ENCODE results near the gene SRPK3.

SRPK3 gene

GRCh38 chrX:153789654-153790053 lies 8.8 kb downstream of the SRPK3 start:
- DNase-seq, result no peak

DNA sequence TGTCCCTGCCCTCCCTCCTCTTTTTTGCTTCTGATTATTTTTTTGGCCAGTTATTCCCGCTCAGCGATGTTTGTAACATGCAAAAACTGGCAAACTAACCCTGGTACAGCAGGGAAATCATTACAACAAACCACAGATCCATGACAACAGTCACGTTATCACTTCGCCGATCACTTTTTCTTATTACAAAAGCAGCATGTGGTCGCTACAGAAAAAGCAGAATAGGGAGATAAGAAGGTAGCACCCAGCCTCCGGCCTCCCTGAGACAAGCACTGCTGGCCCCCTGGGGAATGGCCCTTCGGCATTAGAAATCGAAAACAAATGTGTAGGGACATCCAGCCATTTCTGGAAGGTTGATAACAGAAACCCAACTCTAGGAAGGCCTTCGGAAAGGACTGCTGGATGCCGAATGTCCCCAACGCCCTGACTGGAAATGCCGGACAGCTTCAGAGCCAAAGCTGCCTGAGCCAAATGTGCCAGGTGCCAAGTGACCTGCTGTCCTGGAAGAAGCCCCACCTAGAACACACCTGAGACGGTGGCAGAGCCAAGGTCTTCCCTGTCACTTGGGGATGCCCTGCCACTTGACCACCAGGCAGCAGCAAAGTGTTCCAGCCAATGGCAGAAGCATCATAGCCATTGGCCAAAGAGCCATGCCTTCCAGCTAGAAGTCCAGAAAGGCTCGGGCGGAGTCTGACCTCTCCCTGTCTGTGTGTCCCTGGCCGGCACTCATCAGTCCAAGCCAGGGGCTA lies 10.4 kb downstream of the SRPK3 start:
- DNase-seq, result no peak

DNA sequence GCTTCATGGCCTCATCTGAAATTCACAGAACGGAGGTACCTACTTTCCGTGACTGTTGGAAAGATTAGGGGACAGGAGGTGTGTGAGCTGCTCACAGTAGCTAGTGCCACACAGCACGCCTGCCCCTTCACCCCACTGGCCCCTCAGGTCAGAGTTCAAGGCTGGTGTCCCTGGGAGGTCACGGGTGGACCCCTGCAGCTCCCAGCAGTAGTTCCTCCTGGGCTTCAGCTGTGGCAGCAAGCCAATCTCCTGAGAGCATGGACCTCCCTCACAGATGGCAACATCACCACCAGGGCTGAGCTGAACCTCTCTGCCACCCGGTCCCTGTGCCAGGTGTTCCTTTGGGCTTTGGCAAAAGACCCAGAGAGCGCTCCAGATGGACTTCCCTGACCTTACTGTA lies 11.5 kb downstream of the SRPK3 start:
- DNase-seq, result no peak

DNA sequence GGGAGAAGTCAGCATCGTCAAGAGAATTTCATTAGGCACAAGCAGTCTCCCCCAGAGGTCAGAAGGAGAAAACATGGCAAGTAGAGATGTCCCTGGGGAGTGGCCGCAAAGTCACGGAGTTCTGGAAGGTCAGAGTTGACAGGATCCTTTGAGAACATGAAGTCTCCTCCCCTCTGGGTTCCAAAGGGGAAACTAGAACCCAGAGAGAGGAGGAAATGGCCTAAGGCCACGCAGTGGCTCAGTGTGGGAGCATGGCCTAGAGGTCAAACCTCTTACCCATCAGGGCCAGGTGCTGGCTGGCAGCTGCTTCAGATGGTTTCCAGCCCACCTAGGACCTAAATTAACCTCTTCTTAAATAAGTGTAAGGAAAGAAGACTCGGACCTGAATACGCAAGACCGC lies 12.4 kb downstream of the SRPK3 start:
- DNase-seq, result no peak

DNA sequence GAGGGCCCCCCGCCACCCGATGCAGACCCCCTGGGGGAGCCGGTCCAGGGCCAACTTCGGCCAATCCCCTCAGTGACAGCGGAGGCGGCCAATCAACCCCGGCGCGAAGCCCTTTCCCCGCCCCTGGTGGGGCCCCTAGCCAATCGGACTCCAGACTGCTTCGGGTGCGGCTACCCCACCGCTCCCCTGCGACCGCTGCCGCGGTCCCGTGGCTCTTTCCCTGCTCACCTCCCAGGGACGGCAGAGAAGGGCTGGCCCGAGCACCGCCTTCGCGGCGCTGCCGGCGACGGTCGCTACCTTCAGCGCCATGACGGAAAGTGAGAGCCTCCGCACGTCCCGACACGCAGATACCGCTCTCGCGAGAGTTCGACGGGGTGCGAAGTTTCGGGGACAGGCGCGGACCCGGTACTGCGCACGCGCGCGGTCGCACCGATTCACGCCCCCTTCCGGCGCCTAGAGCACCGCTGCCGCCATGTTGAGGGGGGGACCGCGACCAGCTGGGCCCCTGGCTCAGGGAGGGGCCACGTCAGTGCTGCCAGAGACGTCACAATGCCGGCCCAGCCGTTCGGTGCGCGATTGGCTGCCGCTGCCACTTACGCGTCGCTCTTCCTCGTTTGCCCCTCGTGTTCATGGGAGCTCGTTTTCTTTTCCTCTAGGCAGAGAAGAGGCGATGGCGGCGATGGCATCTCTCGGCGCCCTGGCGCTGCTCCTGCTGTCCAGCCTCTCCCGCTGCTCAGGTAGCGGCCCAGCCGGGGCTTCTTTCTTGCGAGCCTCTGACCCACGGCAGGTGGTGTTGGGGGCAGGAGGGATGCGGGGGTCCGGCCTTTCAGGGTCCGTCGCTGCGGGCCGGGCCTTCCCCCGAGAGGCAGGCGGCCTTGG lies 13.4 kb downstream of the SRPK3 start, which contains the start of the genes IDH3G and SSR4:
Gene IDH3G (minus strand): TSS at position 358 of the 879 bp plus-strand sequence. CDS start 49 bp downstream, at position 309.
Gene SSR4 (plus strand): TSS at position 651 of the 879 bp plus-strand sequence. CDS start 20 bp downstream, at position 671.
- DNase-seq, result peak; percentile 96

DNA sequence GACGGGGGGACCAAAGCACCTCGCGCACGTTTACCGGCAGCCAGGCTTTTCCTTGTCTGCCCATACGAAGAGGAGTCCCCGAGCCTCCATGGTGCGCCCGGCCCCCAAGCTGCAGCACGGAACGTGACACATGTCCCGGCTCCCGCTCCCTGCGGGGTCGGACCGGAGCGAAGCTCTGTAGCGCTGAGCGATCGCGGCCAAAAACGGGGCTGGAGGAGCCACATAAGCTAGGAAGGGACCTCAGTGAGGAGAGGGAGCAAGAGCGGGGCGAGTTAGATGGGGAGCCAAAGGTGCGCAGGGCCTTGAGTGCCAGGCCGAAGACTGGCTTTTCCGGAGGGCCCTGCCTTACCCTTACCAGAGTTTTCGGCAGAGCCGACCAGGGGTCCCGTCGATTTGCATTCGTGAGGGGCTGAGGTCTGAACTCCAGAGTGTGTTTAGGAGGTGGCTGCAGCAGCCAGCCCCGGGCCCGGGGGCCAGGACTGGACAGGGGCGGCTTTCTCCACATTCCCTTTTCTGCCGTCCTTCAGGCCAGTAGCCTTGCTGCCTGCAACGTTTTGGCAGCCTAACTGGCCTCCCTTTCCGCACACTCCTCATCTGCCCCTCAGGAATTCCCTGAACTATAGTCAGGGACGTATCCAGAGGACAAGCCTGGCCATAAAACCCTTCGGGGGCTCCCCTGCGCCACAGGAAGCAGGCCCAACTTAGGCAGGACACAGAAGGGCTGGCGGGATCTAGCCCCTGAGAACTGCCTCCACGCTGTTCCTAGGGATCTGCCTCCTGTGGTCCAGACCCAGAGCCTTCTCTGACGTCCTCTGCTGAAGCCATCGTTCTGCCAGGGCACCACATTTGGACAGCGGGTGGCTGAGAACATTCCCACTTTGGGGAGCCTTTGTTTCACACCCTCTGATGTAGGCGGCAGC lies 14.3 kb downstream of the SRPK3 start:
- DNase-seq, result no peak

GRCh38 chrX:153797415-153798015 lies 16.7 kb downstream of the SRPK3 start:
- no peak for DNase-seq

DNA sequence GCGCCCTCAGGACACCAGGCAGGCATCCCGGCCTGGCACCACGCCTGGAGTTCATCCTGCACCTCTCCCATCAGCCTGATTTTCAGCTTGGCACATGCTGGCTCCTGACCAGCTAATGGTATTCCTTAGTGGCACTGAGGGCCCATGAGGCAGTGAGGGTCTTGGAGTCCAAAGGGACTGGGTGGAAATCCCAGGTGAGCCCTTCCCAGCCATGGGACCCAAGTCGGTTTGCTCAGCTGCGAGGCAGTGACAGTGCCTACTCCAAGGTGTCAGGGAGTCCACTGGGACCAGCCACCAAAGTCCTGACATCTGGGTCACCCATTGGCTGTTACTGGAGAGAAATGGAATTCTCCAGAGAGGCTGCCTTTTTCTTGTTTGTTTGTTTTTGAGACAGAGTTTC lies 18.5 kb downstream of the SRPK3 start:
- DNase-seq, result no peak

- DNase-seq, result no peak
Observed at GRCh38 chrX:153800177-153800722, 19.4 kb downstream of the SRPK3 start.

- DNase-seq, result no peak
Observed at GRCh38 chrX:153800746-153801145, 19.9 kb downstream of the SRPK3 start.

- no peak for DNase-seq
Observed at GRCh38 chrX:153801669-153802068, 20.8 kb downstream of the SRPK3 start.

DNA sequence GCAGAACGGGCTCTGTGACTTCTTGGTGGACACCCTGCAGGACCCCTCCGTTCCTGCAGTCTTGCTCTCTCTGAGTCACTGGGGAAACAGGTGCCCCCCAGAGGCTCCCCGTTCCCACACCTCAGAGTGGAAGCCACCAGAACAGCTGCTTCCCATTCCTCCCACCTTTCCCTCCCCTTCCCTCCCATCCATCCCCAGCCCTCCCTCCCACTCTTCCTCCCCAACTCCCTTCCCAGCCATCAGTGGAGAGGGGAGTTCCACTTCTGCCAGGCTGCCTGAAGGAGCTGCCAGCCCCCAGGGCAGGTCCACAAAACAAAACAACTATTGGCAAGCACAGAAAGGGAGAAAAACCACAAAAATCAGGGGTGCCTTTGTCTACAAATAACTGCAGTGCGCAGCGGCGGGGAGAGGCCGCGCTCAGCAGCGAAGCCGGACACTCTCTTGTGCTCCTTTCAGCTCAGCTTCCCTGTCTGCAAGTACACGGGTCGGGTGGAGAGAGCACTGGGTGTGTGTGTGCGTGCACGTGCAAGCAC lies 21.7 kb downstream of the SRPK3 start:
- no peak for DNase-seq

GRCh38 chrX:153803211-153804099 lies 22.6 kb downstream of the SRPK3 start:
- no peak for DNase-seq

DNA sequence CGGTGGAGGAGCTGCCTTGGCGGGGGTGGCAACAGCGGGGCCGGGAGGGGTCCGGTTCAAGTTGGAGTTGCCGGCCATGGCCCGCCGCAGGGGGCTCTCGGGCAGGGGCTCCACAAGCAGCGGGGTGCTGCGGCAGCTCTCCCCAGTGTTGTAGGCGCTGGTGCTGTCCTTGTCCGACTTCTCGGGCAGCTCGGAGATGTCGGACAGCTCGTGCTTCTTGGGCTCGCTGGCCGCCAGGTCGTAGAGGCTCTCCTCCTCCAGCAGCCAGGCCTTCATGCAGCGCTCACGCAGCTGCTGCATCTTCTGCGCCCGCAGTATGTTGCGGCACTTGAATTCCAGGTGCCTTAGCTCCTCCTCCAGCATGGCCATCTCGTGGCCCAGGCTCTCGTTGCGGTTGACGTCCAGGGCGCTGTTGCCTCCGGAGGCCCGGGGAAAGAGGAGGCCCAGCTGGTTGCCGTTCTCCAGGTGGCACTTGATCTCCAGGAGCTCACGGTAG lies 23.3 kb downstream of the SRPK3 start:
- no peak for DNase-seq

DNA sequence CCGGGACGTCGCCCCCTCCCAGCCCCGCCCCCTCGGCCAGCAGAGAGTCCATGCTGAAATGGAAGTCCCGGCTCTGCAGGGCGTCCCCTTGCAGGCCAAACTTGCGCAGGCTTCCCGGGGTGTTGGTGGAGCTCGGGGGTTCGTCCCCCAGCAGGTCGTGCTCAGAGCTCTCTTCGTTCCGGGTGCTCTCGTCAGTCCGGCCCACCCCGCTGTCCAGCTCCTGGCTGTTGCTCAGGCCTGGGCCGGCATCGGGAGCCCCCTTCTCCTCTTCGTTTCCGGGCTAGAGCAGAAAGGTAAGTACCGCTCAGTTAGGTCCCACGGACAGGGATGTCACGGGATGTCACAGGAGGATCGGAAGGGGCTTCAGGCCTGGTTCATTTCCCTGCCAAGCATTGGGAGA lies 23.8 kb downstream of the SRPK3 start:
- DNase-seq, result no peak

DNA sequence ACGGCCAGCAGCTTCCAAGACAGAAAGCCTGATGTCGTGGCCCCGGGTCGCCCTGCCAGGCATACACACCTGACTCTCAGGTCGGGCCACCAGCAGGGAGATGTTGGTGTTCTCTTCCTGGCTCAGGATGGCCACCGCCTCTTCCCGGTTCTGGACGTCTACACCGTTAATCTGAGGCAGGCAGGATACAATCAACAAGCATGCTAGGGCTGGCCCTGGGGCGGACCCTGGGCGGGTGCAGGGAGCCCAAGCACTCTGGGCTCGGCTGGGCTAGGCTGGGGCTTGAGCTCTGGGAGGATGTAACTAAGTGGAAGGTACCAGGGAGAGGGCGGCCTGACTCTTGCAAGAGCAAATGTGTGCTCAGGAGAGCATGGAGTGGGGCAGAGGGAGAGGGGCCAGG lies 24.6 kb downstream of the SRPK3 start:
- no peak for DNase-seq

GRCh38 chrX:153806999-153807575 lies 26.2 kb downstream of the SRPK3 start:
- DNase-seq, result no peak

DNA sequence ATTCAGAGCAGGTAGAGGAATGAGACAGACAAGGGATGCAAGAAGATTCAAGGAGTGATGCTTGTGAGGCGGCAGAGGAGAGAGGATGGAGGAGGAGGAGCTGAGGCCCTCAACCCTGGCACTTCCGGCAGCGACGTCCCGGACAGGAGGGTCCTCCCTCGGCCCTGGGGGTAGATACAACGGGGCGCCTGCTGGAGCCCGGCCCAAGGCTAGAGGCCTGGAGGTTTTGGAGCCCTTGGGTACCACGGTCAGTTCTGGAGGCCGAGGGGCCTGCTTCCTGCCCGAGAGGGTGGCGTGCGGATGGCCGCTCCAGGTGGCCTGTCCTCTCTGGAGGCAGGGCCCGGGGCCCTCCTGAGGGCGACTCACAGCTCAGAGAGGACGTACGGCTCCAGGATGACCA lies 27.1 kb downstream of the SRPK3 start:
- DNase-seq, result no peak

DNA sequence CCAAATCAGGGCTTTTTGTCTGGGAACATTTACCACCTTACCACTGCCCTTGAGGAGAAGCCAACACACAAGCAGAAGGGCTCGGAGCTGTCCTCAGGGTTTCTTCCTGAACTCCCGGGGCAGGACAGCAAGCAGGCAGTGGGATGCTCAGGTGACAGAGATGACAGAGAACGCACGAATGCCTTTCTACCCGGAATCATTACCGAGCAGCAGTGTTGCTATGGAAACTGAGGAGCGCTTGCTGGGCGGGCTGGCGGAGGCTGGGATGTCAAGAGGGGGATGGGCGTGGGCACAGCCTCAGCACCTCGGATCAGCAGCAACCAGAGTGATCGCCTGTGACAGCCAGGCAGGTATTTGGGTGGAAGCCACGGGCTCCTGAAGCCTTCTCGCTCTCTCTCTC lies 31.4 kb downstream of the SRPK3 start:
- no peak for DNase-seq

GRCh38 chrX:153813161-153813560 lies 32.3 kb downstream of the SRPK3 start:
- no peak for DNase-seq

Data from NCI-H146 (cell line).